LoVo (cell line): ENCODE measurements around the gene APCDD1L.
A peak's percentile ranks its signal among the peaks of the same experiment; 100 is the strongest.
"Not testable (repeated sequence)": the region's sequence is repeated elsewhere in the genome, so short reads cannot be mapped to it uniquely, and the experiment has no call there.

Experiments
- DNase-seq: peaks from one replicate; pipeline ENCODE4 v3.0.0-alpha.2; 2016; ENCODE audit warnings: low spot score

The APCDD1L gene

GRCh38 chr20:58545565-58546415, 30.6 kb upstream of the APCDD1L start:
- DNase-seq: no peak

DNA sequence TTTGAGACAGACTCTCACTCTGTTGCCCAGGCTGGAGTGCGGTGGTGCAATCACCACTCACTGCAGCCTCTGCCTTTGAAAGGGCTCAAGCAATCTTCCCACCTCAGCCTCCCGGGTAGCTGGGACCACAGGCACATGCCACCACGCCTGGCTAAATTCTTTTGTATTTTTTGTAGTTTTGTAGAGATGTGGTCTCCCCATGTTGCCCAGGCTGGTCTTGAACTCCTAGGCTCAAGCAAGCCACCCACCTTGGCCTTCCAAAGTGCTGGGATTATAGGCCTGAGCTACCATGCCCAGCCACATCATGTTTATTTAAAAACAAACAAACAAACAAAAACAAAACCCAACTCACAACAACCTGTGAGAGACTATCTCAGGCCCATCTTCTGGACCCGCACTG, 29.7 kb upstream of the APCDD1L start:
- DNase-seq: no peak

GRCh38 chr20:58544286-58544685, 29.1 kb upstream of the APCDD1L start:
- DNase-seq: no peak

GRCh38 chr20:58543274-58543673, 28.1 kb upstream of the APCDD1L start:
- no peak for DNase-seq

GRCh38 chr20:58542411-58543095, 27.4 kb upstream of the APCDD1L start:
- no peak for DNase-seq

GRCh38 chr20:58542034-58542410, 26.8 kb upstream of the APCDD1L start:
- not testable (repeated sequence) for DNase-seq

- DNase-seq: no peak
Observed at GRCh38 chr20:58538752-58539151, 23.6 kb upstream of the APCDD1L start.

DNA sequence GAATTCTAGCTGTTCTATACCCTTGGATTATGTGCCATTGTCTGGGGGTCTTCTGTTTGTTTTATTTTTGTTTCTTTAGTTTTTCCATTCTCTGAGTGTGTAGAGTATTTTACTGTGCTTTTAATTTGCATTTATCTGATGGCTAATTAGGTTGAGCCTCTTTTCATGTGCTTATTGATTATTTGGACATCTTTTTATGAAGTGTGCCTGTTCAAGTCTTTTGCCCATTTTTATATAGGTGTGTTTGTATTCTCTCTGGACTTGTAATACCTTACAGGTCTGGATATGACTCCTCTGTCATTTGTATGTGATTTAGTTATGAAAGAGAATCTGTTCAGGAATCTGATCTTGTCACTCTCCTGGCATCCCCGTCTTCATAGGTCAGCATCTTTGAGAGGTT, 22.6 kb upstream of the APCDD1L start:
- no peak for DNase-seq

DNA sequence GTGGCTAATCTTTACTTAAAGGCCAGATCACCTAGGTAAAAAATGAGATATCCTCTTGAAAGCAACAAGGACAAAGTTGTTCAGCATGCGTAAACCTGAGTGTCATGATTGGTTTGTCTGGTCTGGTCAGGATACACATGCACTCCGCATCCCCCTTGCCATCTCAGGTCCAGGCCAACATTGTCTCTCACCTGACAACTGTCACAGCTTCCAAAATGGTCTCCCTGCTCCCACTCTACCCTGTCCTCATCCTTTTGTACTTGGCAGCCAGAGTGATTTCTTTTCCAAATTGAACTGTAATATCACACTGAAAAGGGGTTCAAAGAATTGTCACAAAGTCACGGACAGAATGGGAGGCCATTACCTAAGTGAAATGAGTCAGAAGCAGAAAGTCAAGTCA, 21.1 kb upstream of the APCDD1L start:
- DNase-seq: no peak

DNA sequence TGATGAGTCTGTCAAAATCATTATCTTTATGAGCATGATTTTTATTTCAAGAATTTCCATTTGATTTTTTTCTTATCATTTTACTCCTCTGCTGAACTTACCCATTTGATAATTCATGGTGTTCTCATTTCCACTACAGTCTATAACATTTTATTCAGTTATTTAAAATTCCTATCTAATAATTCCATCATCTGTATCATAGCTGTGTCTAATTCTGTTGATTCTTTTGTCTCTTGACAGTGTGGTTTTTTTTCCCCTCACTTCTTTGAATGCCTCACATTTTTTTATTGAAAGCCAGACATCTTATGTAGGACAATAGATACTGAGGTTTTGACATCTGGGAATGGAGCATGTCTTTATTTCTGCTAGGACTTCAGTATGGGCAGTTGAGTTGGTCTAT, 16.5 kb upstream of the APCDD1L start:
- DNase-seq: no peak

DNA sequence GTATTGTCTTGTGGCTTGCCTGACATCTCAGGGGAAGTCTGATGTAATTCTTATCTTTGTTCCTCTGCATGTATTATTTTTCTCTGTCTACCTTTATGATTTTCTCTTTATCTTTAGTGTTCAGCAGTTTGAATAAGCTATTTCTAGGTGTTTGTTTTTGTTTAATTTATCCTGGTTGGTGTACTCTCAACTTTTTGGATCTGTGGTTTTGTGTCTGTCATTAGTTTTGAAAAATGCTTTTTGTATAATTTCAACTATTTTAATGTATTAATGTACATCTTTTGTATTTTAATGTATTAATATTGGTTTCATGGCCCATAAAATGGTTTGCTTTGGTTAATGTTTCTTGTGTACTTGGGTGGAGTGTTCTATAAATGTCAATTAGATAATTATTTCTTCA, 15.9 kb upstream of the APCDD1L start:
- no peak for DNase-seq

DNA sequence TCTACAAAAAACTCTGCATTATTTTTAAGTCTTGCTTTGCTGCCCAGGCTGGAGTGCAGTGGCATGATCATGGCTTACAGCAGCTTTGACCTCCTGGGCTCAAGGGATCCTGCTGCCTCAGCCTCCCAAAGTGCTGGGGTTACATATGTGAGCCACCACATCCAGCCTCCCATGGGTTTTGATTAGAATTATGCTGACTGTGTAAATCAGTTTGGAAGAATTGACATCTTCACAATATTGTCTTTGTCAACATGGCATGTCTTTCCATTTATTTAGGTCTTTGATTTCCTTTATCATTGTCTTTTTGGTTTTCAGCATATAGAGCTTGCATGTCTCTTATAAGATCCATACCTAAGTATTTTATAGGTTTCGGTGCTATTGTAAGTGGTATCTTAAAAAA, 13.2 kb upstream of the APCDD1L start:
- DNase-seq: no peak

DNA sequence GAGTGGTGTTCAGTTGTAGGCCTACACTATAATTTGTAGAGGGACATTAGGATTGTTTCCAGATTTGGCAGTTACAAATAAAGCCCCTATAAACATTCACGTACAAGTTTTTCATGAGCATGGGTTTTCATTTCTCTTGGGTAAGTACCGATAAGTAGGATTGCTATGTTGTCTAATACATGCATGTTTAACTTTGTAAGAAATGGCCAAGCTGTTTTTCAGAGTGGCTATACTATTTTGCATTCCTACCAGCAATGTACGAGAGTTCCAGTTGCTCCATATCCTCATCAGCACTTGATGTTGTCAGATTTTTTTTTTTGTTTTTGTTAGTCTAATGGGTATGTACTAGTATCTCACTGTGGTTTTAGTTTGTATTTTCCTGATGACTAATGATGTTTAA, 11.2 kb upstream of the APCDD1L start:
- no peak for DNase-seq

DNA sequence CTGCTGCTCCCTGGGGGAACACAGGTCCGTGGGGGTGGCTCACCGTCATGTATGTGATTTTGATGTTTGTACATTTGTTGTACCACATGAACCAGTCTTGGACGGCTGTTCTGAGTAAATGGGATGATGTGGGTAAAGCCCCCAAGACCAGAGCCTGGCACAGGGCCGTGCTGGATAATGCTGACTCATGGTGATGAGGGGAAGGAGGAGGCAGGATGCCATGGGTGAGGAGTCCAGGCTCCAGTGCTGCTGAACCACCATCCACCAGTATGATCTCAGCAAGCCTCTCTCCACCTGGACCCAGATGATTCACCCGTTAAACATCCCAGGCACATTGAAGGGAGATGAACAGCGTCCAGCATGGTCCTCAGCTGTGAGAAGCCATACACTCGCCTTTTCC, 9.6 kb upstream of the APCDD1L start:
- peak; percentile 2 for DNase-seq

DNA sequence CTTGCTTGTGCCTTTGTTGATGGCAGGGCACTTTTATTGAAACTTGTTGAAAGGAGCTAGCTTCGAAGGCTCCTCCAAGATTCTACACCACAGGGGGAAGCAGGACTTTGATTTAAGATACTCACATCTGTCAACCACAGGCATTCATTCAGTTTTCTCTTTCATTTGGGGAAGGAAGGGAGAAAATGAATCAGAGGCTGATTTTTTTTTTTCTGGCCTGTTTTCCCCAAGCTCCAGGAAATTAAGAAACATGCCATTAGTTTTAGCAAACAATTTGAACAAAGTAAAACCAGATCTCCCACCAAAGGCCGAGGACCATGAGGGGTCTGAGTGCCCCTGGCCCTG, 8.7 kb upstream of the APCDD1L start:
- no peak for DNase-seq

- no peak for DNase-seq
Observed at GRCh38 chr20:58523072-58523970, 8.1 kb upstream of the APCDD1L start.

DNA sequence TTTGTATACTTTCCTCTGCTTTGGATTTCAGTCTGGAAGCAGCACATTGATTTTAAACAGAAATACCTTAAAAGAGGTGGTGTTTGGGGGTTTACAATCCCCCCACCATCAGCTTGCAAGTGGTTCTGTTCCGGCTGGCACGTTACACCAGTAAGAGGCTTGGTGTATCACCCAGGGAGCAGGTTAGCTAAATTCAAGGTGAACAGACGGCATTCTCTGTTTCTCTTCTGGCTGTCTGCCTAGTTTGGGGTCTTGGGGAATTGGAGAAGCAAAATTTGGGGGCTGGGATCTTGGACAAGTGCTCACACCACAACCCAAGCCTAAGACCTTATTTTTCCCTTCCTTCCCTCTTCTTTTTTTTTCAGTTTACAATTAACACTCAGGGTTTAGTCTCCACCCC, 7.5 kb upstream of the APCDD1L start:
- DNase-seq: no peak

DNA sequence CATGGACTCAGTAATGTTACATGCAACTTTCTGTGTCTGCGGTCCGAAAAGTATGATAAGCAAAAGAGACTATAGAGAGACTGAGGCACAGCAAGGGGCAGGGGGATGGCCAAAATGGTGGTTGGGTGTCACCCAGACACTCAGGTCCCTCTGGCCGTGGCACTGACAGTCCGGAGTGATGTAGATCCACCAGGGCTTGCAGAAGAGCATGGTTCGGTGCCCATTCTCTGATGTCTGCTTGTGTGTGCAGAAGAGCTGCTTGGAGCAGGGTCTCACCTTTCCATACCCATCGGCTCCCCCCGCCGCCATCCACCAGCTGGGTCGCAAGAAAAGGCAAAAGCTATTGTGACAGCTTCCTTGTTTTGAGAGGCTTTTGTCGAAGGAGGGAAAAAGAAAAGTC, 6.6 kb upstream of the APCDD1L start:
- no peak for DNase-seq

DNA sequence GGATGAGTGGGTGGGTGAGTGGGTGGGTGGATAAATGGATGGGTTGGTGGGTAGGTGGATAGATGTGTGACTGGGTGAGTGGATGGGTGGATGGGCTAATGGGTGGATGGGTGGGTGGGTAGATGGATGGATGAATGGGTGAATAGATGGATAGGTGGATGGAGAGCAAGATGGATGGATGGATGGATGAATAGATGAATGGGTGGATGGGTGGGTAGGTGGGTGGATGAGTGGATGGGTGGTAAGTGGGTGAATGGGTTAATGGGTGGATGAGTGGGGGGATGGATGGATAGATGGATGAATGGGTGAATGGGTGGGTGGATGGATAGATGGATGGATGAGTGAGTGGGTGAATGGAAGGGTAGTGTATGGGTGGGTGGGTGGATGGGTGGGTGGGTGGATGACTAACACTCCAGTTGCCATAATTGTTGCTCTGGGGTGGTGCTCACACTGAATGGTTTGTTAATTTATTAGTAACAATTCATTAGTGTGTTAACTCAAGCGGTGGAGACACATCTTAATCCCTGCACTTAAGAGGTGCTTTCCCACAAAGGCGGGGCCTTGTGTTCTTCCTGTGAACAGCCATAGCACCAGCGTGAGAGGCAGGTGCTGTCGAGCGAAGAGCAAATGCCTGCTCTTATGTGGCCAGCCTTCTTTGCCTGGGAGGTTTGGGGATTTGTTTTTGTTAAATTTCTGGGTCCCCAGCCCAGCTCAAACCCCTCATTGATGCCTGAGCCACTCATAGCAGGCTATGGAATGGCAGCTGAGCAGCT, 4.9 kb upstream of the APCDD1L start:
- no peak for DNase-seq

- no peak for DNase-seq
Observed at GRCh38 chr20:58518896-58519593, 3.8 kb upstream of the APCDD1L start.

- DNase-seq: no peak
Observed at GRCh38 chr20:58518387-58518786, 3.2 kb upstream of the APCDD1L start.
